Parathyroid adenoma (tissue), 2 donors: ENCODE measurements around the gene DBNL.

ENCODE experiments used
- H2AFZ ChIP-seq: fragments of 300-600 bp; sonication (generic); one replicate; pipeline ENCODE4 v1.7.0; 2017; ENCODE audit warnings: antibody characterized with exemption, mild to moderate bottlenecking
- H3K27ac ChIP-seq: fragments of 300-600 bp; sonication (generic); one replicate; pipeline ENCODE4 v1.7.0; 2017
- H3K27me3 ChIP-seq: fragments of 300-600 bp; sonication (generic); one replicate; pipeline ENCODE4 v1.7.0; 2017; ENCODE audit warnings: low read length; ENCODE audit not compliant: control insufficient read depth, insufficient read depth
- H3K36me3 ChIP-seq: fragments of 300-600 bp; sonication (generic); one replicate; pipeline ENCODE4 v1.7.0; 2017; ENCODE audit warnings: low read length; ENCODE audit not compliant: control insufficient read depth, insufficient read depth
- H3K4me1 ChIP-seq: fragments of 300-600 bp; sonication (generic); one replicate; pipeline ENCODE4 v1.7.0; 2017; ENCODE audit warnings: control low read depth
- H3K4me2 ChIP-seq: fragments of 300-600 bp; sonication (generic); one replicate; pipeline ENCODE4 v1.7.0; 2017; ENCODE audit warnings: low read length
- H3K4me3 ChIP-seq: fragments of 300-600 bp; sonication (generic); one replicate; pipeline ENCODE4 v1.7.0; 2017; ENCODE audit warnings: low read depth, low read length
- H3K79me2 ChIP-seq: fragments of 300-600 bp; sonication (generic); one replicate; pipeline ENCODE4 v1.7.0; 2017; ENCODE audit warnings: control low read depth
- H3K9ac ChIP-seq: fragments of 300-600 bp; sonication (generic); one replicate; pipeline ENCODE4 v1.7.0; 2017; ENCODE audit warnings: mild to moderate bottlenecking
- H3K9me3 ChIP-seq: fragments of 300-600 bp; sonication (generic); one replicate; pipeline ENCODE4 v1.7.0; 2017; ENCODE audit warnings: low read length; ENCODE audit not compliant: control insufficient read depth
- TF ChIP-seq, protein P1 (sequence below): fragments of 300-600 bp; sonication (generic); IDR thresholded peaks from one replicate; pipeline ENCODE4 v1.7.0; 2017; ENCODE audit warnings: antibody characterized with exemption, mild to moderate bottlenecking
- donor health status: primary hyperparathyroidism.

Gene DBNL

DNA sequence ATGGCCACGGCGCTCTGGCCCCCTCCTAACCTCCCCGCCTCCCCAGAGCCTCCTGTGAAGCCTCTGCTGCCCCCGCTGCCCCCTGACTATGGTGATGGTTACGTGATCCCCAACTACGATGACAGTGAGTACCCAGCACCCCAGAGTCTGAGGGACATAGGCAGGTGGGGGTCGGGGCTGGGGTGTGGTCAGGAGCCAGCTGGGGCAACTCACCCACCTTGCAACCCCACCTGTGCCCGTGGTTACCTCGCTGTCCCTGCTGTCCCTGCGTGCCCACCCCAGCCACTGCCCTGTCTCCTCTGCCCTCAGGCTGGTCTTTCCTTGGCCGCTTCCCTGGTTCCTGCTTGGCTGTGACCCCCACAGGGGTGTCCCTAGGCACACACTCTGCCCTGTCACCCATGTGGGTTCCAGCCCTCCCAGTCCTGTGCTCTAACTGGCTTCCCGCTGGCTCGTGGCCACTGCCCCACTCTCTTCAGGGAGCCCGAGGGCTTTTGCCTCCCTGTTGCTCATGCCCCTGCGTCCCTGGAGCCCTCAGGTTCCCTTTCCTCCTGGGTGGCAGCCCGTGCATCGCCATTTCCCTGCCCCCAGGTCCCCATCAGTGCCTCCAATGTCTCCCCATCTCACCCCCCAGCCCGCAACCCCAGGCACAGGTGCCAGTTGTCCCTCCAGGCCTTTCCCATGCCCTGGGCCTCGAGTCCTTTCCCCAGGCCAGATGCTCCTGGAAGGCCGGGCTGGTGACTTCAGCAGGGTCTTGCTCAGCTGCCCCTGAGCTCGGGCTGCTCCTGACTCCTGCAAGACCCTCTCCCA, 63.7 kb downstream of the DBNL start:
- H3K4me2 ChIP-seq = no peak overlapping the region
- no peak overlapping the region for H3K4me3 ChIP-seq
- no peak overlapping the region for H3K9ac ChIP-seq
- TF ChIP-seq, protein P1, sequence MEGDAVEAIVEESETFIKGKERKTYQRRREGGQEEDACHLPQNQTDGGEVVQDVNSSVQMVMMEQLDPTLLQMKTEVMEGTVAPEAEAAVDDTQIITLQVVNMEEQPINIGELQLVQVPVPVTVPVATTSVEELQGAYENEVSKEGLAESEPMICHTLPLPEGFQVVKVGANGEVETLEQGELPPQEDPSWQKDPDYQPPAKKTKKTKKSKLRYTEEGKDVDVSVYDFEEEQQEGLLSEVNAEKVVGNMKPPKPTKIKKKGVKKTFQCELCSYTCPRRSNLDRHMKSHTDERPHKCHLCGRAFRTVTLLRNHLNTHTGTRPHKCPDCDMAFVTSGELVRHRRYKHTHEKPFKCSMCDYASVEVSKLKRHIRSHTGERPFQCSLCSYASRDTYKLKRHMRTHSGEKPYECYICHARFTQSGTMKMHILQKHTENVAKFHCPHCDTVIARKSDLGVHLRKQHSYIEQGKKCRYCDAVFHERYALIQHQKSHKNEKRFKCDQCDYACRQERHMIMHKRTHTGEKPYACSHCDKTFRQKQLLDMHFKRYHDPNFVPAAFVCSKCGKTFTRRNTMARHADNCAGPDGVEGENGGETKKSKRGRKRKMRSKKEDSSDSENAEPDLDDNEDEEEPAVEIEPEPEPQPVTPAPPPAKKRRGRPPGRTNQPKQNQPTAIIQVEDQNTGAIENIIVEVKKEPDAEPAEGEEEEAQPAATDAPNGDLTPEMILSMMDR = no peak
- no peaks in the 10 kb centered on the region for H3K9me3 ChIP-seq
- no peaks in the 10 kb centered on the region for H3K4me1 ChIP-seq
- H3K79me2 ChIP-seq = no peaks in the 10 kb centered on the region
- H2AFZ ChIP-seq = no peak overlapping the region
- H3K27me3 ChIP-seq = no peaks in the 10 kb centered on the region
- H3K27ac ChIP-seq = no peak overlapping the region
- H3K36me3 ChIP-seq = no peaks in the 10 kb centered on the region

DNA sequence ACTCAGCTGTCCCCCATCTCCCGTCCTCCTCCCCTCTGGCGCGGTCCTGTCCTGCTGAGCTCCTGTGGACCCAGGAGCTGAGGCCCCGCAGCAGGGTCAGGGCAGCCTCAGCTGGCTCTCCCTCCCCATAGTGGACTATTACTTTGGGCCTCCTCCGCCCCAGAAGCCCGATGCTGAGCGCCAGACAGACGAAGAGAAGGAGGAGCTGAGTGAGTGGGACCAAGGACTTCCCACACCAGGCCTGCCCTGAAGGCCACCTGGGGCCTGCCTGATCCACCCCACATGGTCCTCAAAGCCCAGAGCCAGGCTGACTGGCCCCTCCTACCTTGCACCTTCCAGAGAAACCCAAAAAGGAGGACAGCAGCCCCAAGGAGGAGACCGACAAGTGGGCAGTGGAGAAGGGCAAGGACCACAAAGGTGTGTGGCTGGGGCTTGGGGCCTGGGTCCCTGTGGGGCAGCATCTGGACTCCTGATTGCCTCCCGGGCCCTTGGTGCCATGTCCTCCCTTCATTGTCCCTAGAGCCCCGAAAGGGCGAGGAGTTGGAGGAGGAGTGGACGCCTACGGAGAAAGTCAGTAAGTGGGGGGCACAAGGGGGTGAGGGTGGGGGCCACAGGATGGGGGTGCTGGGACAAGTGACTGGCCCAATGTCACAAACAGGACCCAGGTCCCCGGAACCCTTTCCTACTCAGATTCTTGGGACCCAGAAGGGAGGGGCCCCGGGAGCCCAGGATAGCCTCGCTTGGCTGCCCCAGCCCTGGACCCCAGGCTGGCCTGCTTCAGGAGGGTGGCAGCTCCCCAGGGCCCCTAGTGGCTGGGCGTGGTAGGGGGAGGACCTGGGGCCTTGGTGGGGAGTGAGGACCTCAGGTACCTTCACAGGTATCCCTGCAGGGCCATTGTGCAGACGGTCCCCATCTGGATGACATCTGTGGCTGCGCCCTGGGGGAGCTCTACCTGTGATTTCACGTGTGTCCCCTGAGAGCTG, 64.6 kb downstream of the DBNL start:
- Histone ChIP-seq H3K4me1 (no peaks in the 10 kb centered on the region), H3K4me3 (no peak overlapping the region)

DNA sequence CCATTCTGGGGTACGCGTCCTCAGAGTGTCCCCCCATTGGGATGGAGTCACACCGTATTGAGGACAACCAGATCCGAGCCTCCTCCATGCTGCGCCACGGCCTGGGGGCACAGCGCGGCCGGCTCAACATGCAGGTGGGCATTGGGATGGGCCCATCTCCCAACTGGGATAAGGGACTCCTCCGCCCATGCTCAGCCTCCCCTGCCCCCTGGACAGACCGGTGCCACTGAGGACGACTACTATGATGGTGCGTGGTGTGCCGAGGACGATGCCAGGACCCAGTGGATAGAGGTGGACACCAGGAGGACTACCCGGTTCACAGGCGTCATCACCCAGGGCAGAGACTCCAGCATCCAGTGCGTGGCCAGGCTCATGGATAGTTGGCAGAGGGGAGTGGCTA, 65.5 kb downstream of the DBNL start:
- Histone ChIP-seq H2AFZ (no peak overlapping the region), H3K4me3 (no peak overlapping the region), H3K27me3 (no peaks in the 10 kb centered on the region), H3K36me3 (no peaks in the 10 kb centered on the region), H3K9me3 (no peaks in the 10 kb centered on the region), H3K4me1 (no peaks in the 10 kb centered on the region), H3K9ac (no peak overlapping the region), H3K79me2 (no peaks in the 10 kb centered on the region), H3K4me2 (no peak overlapping the region), H3K27ac (no peak overlapping the region)
- TF ChIP-seq, protein P1 = no peak

More for the DNA sequence above, 64.6 kb downstream of the DBNL start:
- Histone ChIP-seq H3K9me3 (no peaks in the 10 kb centered on the region), H3K27ac (no peak overlapping the region), H3K27me3 (no peaks in the 10 kb centered on the region), H3K4me2 (no peak overlapping the region), H3K79me2 (no peaks in the 10 kb centered on the region), H3K36me3 (no peaks in the 10 kb centered on the region), H2AFZ (no peak overlapping the region), H3K9ac (no peak overlapping the region)
- TF ChIP-seq, protein P1 = no peak

DNA sequence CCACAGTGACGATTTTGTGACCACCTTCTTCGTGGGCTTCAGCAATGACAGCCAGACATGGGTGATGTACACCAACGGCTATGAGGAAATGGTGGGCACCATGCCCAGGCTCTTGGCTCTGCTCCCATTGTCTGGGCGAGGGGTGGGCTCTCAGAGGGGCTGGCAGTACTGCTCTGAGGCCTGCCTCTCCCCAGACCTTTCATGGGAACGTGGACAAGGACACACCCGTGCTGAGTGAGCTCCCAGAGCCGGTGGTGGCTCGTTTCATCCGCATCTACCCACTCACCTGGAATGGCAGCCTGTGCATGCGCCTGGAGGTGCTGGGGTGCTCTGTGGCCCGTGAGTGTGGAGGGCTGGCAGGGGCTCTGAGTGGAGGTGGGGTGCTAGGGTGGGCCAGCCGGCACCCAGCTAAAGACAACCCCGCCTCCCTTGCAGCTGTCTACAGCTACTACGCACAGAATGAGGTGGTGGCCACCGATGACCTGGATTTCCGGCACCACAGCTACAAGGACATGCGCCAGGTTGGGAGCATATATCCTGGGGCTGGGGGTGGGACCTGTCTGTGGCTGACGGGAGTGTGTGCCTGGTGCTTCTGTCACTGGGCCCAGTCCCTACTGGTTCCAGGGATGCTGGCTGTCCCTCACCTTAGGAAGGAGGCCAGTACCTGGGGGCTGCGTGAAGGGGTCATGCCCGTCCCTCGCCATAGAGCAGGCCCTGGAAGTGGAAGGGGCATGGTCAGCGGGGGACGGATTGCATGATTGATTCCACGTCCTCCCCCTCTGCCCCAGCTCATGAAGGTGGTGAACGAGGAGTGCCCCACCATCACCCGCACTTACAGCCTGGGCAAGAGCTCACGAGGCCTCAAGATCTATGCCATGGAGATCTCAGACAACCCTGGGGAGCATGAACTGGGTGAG, 66.5 kb downstream of the DBNL start:
- TF ChIP-seq, protein P1 = no peak
- Histone ChIP-seq H3K79me2 (no peaks in the 10 kb centered on the region), H3K4me1 (no peaks in the 10 kb centered on the region), H3K27me3 (no peaks in the 10 kb centered on the region), H3K4me2 (no peak overlapping the region), H3K36me3 (no peaks in the 10 kb centered on the region), H3K9ac (no peak overlapping the region), H3K9me3 (no peaks in the 10 kb centered on the region), H2AFZ (no peak overlapping the region), H3K4me3 (no peak overlapping the region), H3K27ac (no peak overlapping the region)
